Head of caudate nucleus (tissue), 42 donors: ENCODE measurements around the gene NFIC.
"Not testable (repeated sequence)": the region's sequence is repeated elsewhere in the genome, so short reads cannot be mapped to it uniquely, and the experiment has no call there.

Experiments
- DNase-seq, 42 donors: peaks; one replicate each; pipeline versions ENCODE4 v3.0.0 to v3.0.0-alpha.2; 2020 to 2021; ENCODE audit warnings: mixed read lengths in 7 of 42
- intact Hi-C: fragments of 100-400 bp; cut with DNase I; formaldehyde crosslinking; loops from one replicate; pipeline ENCODE4 v1.15.0; 2022

The NFIC gene

GRCh38 chr19:3505598-3506383 is 139.4 kb downstream of the NFIC start, which contains the start of gene FZR1:
Gene FZR1 (plus strand): TSS chr19:3506311. CDS start chr19:3522990, 16,679 bp downstream.
- intact Hi-C loops, result no loop called here
- DNase-seq, result peak; percentile 96 to 100 (median 99)

GRCh38 chr19:3506384-3507340 is 140.3 kb downstream of the NFIC start:
- intact Hi-C loops, result no loop called here
- DNase-seq, result peak in 18 of 42 donors; percentile 8 to 51 (median 28)

GRCh38 chr19:3507371-3508120 is 141.2 kb downstream of the NFIC start:
- intact Hi-C loops, result no loop called here
- DNase-seq, result peak in 13 of 42 donors; percentile 10 to 56 (median 25)

- intact Hi-C loops, DNase-seq: not testable (repeated sequence)
These were observed 141.8 kb downstream of the NFIC start for GRCh38 chr19:3508121-3508661.

- intact Hi-C loops, result no loop called here
- DNase-seq, result no peak
These were observed 142.6 kb downstream of the NFIC start for GRCh38 chr19:3508771-3509535.

GRCh38 chr19:3509566-3509989 is 143.2 kb downstream of the NFIC start:
- no peak for DNase-seq
- intact Hi-C loops, result no loop called here

GRCh38 chr19:3510727-3511126 is 144.3 kb downstream of the NFIC start:
- intact Hi-C loops, result no loop called here
- DNase-seq, result peak in 19 of 42 donors; percentile 12 to 77 (median 43)

- no peak for DNase-seq
- intact Hi-C loops, result no loop called here
These were observed 145.3 kb downstream of the NFIC start for GRCh38 chr19:3511506-3512251.

GRCh38 chr19:3512562-3513228 is 146.3 kb downstream of the NFIC start:
- intact Hi-C loops, result no loop called here
- DNase-seq, result peak in 18 of 42 donors; percentile 13 to 77 (median 46)

- intact Hi-C loops, result no loop called here
- DNase-seq, result peak in 6 of 42 donors; percentile 14 to 50 (median 36)
These were observed 147.1 kb downstream of the NFIC start for GRCh38 chr19:3513229-3514140.

- intact Hi-C loops, result no loop called here
- no peak for DNase-seq
These were observed 148.5 kb downstream of the NFIC start for GRCh38 chr19:3514930-3515329.

GRCh38 chr19:3515891-3516422 is 149.6 kb downstream of the NFIC start:
- intact Hi-C loops, result no loop called here
- DNase-seq, result peak in 2 of 42 donors; percentile 22 to 27

- DNase-seq, result peak in 5 of 42 donors; percentile 16 to 50 (median 32)
- intact Hi-C loops, result no loop called here
These were observed 150.4 kb downstream of the NFIC start for GRCh38 chr19:3516675-3517207.

GRCh38 chr19:3517638-3518037 is 151.3 kb downstream of the NFIC start:
- intact Hi-C loops, result no loop called here
- no peak for DNase-seq

GRCh38 chr19:3518255-3518654 is 151.9 kb downstream of the NFIC start:
- intact Hi-C loops, result no loop called here
- no peak for DNase-seq
